HepG2 (cell line): ENCODE results near the gene ABCA2. TPM values are rescaled to one million over a fixed set of nuclear protein-coding genes. Genes with fewer than 3 reads are reported as not detected.

Source experiments
- BCL3 ChIP-seq: sonication (generic); formaldehyde crosslinking; IDR thresholded peaks from 2 replicates; pipeline ENCODE4 v1.5.1; 2020; ENCODE audit warnings: mild to moderate bottlenecking, missing genetic modification reagents, moderate library complexity
- CCDC6 ChIP-seq: sonication (generic); formaldehyde crosslinking; IDR thresholded peaks from 2 replicates; pipeline ENCODE4 v1.8.1; 2022; ENCODE audit warnings: mild to moderate bottlenecking, missing genetic modification reagents, moderate library complexity
- LBX2 ChIP-seq: sonication (generic); formaldehyde crosslinking; IDR thresholded peaks from 2 replicates; pipeline ENCODE4 v1.5.0; 2020; ENCODE audit warnings: missing genetic modification reagents, mild to moderate bottlenecking, borderline replicate concordance
- MNT ChIP-seq: fragments of 450-650 bp; IDR thresholded peaks from 2 replicates; pipeline ENCODE4 v1.6.1; 2016
- MXD1 ChIP-seq: sonication (generic); formaldehyde crosslinking; IDR thresholded peaks from 2 replicates; pipeline ENCODE4 v1.4.0; 2020; ENCODE audit warnings: mild to moderate bottlenecking, missing genetic modification reagents
- MXD3 ChIP-seq: IDR thresholded peaks from 2 replicates; pipeline ENCODE4 v1.6.1; 2016; ENCODE audit warnings: mild to moderate bottlenecking, missing biosample characterization, missing genetic modification reagents
- NFKBIZ ChIP-seq: IDR thresholded peaks from 2 replicates; pipeline ENCODE4 v1.6.1; 2018; ENCODE audit warnings: missing genetic modification reagents, missing compliant biosample characterization
- PHF8 ChIP-seq: sonication (generic); formaldehyde crosslinking; IDR thresholded peaks from 2 replicates; pipeline ENCODE4 v1.5.0; 2020; ENCODE audit warnings: missing genetic modification reagents
- POLR2G ChIP-seq: fragments of 200-400 bp; formaldehyde crosslinking; IDR thresholded peaks from 2 replicates; pipeline ENCODE4 v1.6.1; 2018; ENCODE audit warnings: mild to moderate bottlenecking, low read depth, low read length, moderate library complexity
- RFX5 ChIP-seq: IDR thresholded peaks from 2 replicates; pipeline ENCODE4 v1.6.1; 2011; ENCODE audit warnings: low read depth, low read length, improper control_type of control experiment
- SAFB2 ChIP-seq: sonication (generic); formaldehyde crosslinking; IDR thresholded peaks from 2 replicates; pipeline ENCODE4 v1.5.1; 2020; ENCODE audit warnings: missing genetic modification reagents, low read depth, mild to moderate bottlenecking, borderline replicate concordance
- TAF15 ChIP-seq: fragments of 200-400 bp; formaldehyde crosslinking; IDR thresholded peaks from one replicate; pipeline ENCODE4 v1.6.1; 2018; ENCODE audit warnings: mild to moderate bottlenecking, low read depth, low read length; ENCODE audit not compliant: poor library complexity, severe bottlenecking
- TEAD3 ChIP-seq: optimal IDR thresholded peaks from 2 replicates; pipeline ENCODE3; 2016; ENCODE audit warnings: borderline replicate concordance
- TGIF2 ChIP-seq: IDR thresholded peaks from 2 replicates; pipeline ENCODE4 v1.6.1; 2016; ENCODE audit warnings: control low read depth, missing compliant biosample characterization
- UBTF ChIP-seq: sonication (generic); formaldehyde crosslinking; IDR thresholded peaks from 2 replicates; pipeline ENCODE4 v1.4.0; 2020; ENCODE audit warnings: mild to moderate bottlenecking, missing genetic modification reagents
- ZBTB42 ChIP-seq: sonication (generic); formaldehyde crosslinking; IDR thresholded peaks from 2 replicates; pipeline ENCODE4 v1.5.0; 2020; ENCODE audit warnings: mild to moderate bottlenecking, missing genetic modification reagents
- ZFP41 ChIP-seq: sonication (generic); formaldehyde crosslinking; IDR thresholded peaks from 2 replicates; pipeline ENCODE4 v1.4.0; 2020; ENCODE audit warnings: mild to moderate bottlenecking, missing genetic modification reagents, borderline replicate concordance
- ZNF253 ChIP-seq: sonication (generic); formaldehyde crosslinking; IDR thresholded peaks from 2 replicates; pipeline ENCODE4 v1.8.0; 2022; ENCODE audit warnings: mild to moderate bottlenecking, missing genetic modification reagents, borderline replicate concordance
- ZNF296 ChIP-seq: sonication (generic); formaldehyde crosslinking; conservative IDR thresholded peaks from 2 replicates; pipeline ENCODE4 v1.5.0; 2020; ENCODE audit warnings: mild to moderate bottlenecking, missing genetic modification reagents
- ZNF512 ChIP-seq: sonication (generic); formaldehyde crosslinking; IDR thresholded peaks from 2 replicates; pipeline ENCODE4 v1.4.0; 2020; ENCODE audit warnings: mild to moderate bottlenecking, missing genetic modification reagents
- ZNF547 ChIP-seq: sonication (generic); formaldehyde crosslinking; IDR thresholded peaks from 2 replicates; pipeline ENCODE4 v1.5.1; 2020; ENCODE audit warnings: mild to moderate bottlenecking, missing genetic modification reagents
- ZNF883 ChIP-seq: sonication (generic); formaldehyde crosslinking; IDR thresholded peaks from 2 replicates; pipeline ENCODE4 v1.5.1; 2020; ENCODE audit warnings: mild to moderate bottlenecking, missing genetic modification reagents; ENCODE audit errors: not compliant biosample characterization
- polyA plus RNA-seq, 8 experiments: library from polyadenylated mRNA; depleted of rRNA in 3 of 8; stranded (reverse) in 7 of 8; unstranded in 1 of 8; fragments of >200 nt; fragmentation: Illumina TruSeq in 4 of 8; extraction: Trizol in 4 of 8; gene quantifications; 2 replicates each; pipeline versions ENCODE4 v1.2.1 to v1.2.3, GENCODE V29; 2011 to 2016; ENCODE audit warnings: low read depth in 4 of 8, missing spikeins in 1 of 8, mixed read lengths in 1 of 8; ENCODE audit not compliant: insufficient read depth in 1 of 8
- total RNA-seq, 5 experiments: library from RNA; depleted of rRNA; stranded (reverse); fragments of >200 nt; fragmentation: Illumina TruSeq; extraction: Trizol; gene quantifications; 2 replicates each; pipeline ENCODE4 v1.2.3, GENCODE V29; 2016; ENCODE audit warnings: low read depth in 1 of 5

The ABCA2 gene
- total and polyA plus RNA-seq, 2 of the 13 experiments (the other 11 are each of a cell fraction or from before 2014, with no cell fraction given): 2.9 to 19.2 TPM

- 0 out of 2 replicates have a peak, but pooled peaks have one; percentile 34 for TF ChIP-seq ZNF512 (CRISPR knock-in tag)
- TF ChIP-seq BCL3 (CRISPR knock-in tag): peak; percentile 58; the same call in 1 of the 2 replicates
- no peak for TF ChIP-seq ZNF296 (CRISPR knock-in tag)
- no peak for TF ChIP-seq SAFB2 (CRISPR knock-in tag)
- TF ChIP-seq UBTF (CRISPR knock-in tag): peak; percentile 51
- TF ChIP-seq ZBTB42 (CRISPR knock-in tag): no peak
- TF ChIP-seq PHF8 (CRISPR knock-in tag): peak; percentile 64
- TF ChIP-seq ZNF883 (CRISPR knock-in tag): peak; percentile 54
- peak; percentile 0 for TF ChIP-seq TAF15
- peak; percentile 10 for TF ChIP-seq TEAD3 (CRISPR knock-in tag)
- TF ChIP-seq MNT: no peak
- peak; percentile 2; the same call in 1 of the 2 replicates for TF ChIP-seq POLR2G
- 0 out of 2 replicates have a peak, but pooled peaks have one; percentile 64 for TF ChIP-seq ZFP41 (CRISPR knock-in tag)
- no peak for TF ChIP-seq NFKBIZ (CRISPR knock-in tag)
- TF ChIP-seq TGIF2 (CRISPR knock-in tag): no peak
- peak; percentile 70; the same call in 1 of the 2 replicates for TF ChIP-seq ZNF547
- no peak for TF ChIP-seq MXD1 (CRISPR knock-in tag)
- TF ChIP-seq ZNF253 (CRISPR knock-in tag): 0 out of 2 replicates have a peak, but pooled peaks have one; percentile 18
- 0 out of 2 replicates have a peak, but pooled peaks have one; percentile 31 for TF ChIP-seq MXD3 (CRISPR knock-in tag)
- TF ChIP-seq LBX2 (CRISPR knock-in tag): 0 out of 2 replicates have a peak, but pooled peaks have one; percentile 6
- TF ChIP-seq CCDC6 (CRISPR knock-in tag): no peak
- TF ChIP-seq RFX5: no peak
These were observed 42.9 kb upstream of the ABCA2 start (continued) for GRCh38 chr9:137070906-137071275.
